K562 (cell line): ENCODE data around the gene RHD. TPM values are rescaled to one million over a fixed set of nuclear protein-coding genes. Genes with fewer than 3 reads are reported as not detected.

Source experiments
- BRD9 ChIP-seq: fragments of 450-650 bp; IDR thresholded peaks from 2 replicates; pipeline ENCODE4 v1.6.1; 2018; ENCODE audit warnings: low read depth; ENCODE audit not compliant: partially characterized antibody
- CREM ChIP-seq: IDR thresholded peaks from 2 replicates; pipeline ENCODE4 v1.6.1; 2014; ENCODE audit warnings: antibody characterized with exemption, low read depth
- CTBP1 ChIP-seq: fragments of 450-650 bp; IDR thresholded peaks from 2 replicates; pipeline ENCODE4 v1.6.1; 2016; ENCODE audit warnings: borderline replicate concordance
- GATA2 ChIP-seq: sonication (generic); formaldehyde crosslinking; IDR thresholded peaks from 2 replicates; pipeline ENCODE4 v1.4.0; 2020; ENCODE audit warnings: mild to moderate bottlenecking, missing genetic modification reagents
- HSF4 ChIP-seq: fragments of 250-450 bp; sonication (Bioruptor Pico); IDR thresholded peaks from 2 replicates; pipeline ENCODE4 v2.1.2; 2022; ENCODE audit warnings: mild to moderate bottlenecking, moderate library complexity, borderline replicate concordance
- KDM4B ChIP-seq, 2 experiments: fragments of 450-650 bp in 1 of 2; sonication (generic) in 1 of 2; IDR thresholded peaks; 2 replicates each; pipeline ENCODE4 v1.6.1; 2016 to 2017; ENCODE audit warnings: borderline replicate concordance in 2 of 2, antibody characterized with exemption in 1 of 2, low read depth in 1 of 2, mild to moderate bottlenecking in 1 of 2
- NUFIP1 ChIP-seq: fragments of 450-650 bp; IDR thresholded peaks from 2 replicates; pipeline ENCODE4 v1.6.1; 2018; ENCODE audit not compliant: partially characterized antibody
- TBP ChIP-seq: optimal IDR thresholded peaks from 2 replicates; pipeline ENCODE3; 2011; ENCODE audit warnings: low read depth, low read length, improper control_type of control experiment
- TRIM24 ChIP-seq, 2 experiments: fragments of 450-650 bp; IDR thresholded peaks; 2 replicates each; pipeline ENCODE4 v1.6.1; 2016
- TSC22D4 ChIP-seq: fragments of 450-650 bp; IDR thresholded peaks from 2 replicates; pipeline ENCODE4 v1.6.1; 2016; ENCODE audit warnings: missing genetic modification characterization, missing biosample characterization, control low read depth
- U2AF1 ChIP-seq: fragments of 200-400 bp; formaldehyde crosslinking; optimal IDR thresholded peaks from 2 replicates; pipeline ENCODE3; 2017; ENCODE audit warnings: mild to moderate bottlenecking, low read depth, low read length, moderate library complexity
- U2AF2 ChIP-seq: fragments of 200-400 bp; formaldehyde crosslinking; optimal IDR thresholded peaks from 2 replicates; pipeline ENCODE3; 2017; ENCODE audit warnings: low read depth, mild to moderate bottlenecking, low read length
- ZNF217 ChIP-seq: sonication (generic); formaldehyde crosslinking; IDR thresholded peaks from 2 replicates; pipeline ENCODE4 v1.8.0; 2022; ENCODE audit warnings: mild to moderate bottlenecking, missing genetic modification reagents
- ZNF431 ChIP-seq: sonication (generic); formaldehyde crosslinking; IDR thresholded peaks from 2 replicates; pipeline ENCODE4 v1.8.0; 2022; ENCODE audit warnings: mild to moderate bottlenecking, missing genetic modification reagents
- ZNF583 ChIP-seq: fragments of 250-450 bp; sonication (Bioruptor Pico); IDR thresholded peaks from 2 replicates; pipeline ENCODE4 v1.4.0; 2020
- ZNF717 ChIP-seq: fragments of 250-450 bp; sonication (Bioruptor Pico); IDR thresholded peaks from 2 replicates; pipeline ENCODE4 v1.5.0; 2021
- ZNF764 ChIP-seq: fragments of 250-450 bp; sonication (Bioruptor Pico); IDR thresholded peaks from 2 replicates; pipeline ENCODE4 v1.4.0; 2020; ENCODE audit warnings: low read depth, mild to moderate bottlenecking, moderate library complexity
- polyA plus RNA-seq, 8 experiments: library from polyadenylated mRNA; depleted of rRNA in 4 of 8; stranded (reverse) in 5 of 8; unstranded in 3 of 8; fragments of >200 nt; fragmentation: Nextera tagmentation in 2 of 8; fragmentation: Illumina TruSeq in 1 of 8; extraction: Ambion mirVana in 2 of 8; extraction: Trizol in 1 of 8; gene quantifications; 2 replicates each; pipeline versions ENCODE4 v1.2.1 to v1.2.3, GENCODE V29; 2011 to 2014; ENCODE audit warnings: inconsistent platforms in 1 of 8, missing spikeins in 1 of 8
- total RNA-seq, 7 experiments: library from RNA; depleted of rRNA in 6 of 7; stranded (reverse); fragments of >200 nt in 6 of 7; fragmentation: Illumina TruSeq in 2 of 7; extraction: Trizol in 2 of 7; gene quantifications; 2 replicates each; pipeline versions ENCODE4 v1.2.1 to v1.2.3, GENCODE V29; 2011 to 2021; ENCODE audit warnings: low replicate concordance in 1 of 7
- TF ChIP-seq, protein P1 (sequence below): fragments of 250-450 bp; sonication (Bioruptor Pico); IDR thresholded peaks from 2 replicates; pipeline ENCODE4 v1.8.0; 2021; ENCODE audit warnings: moderate library complexity, mild to moderate bottlenecking, inconsistent platforms
- TF ChIP-seq, protein P2 (sequence below): sonication (generic); formaldehyde crosslinking; IDR thresholded peaks from 2 replicates; pipeline ENCODE4 v1.8.0; 2022; ENCODE audit warnings: missing genetic modification reagents, mild to moderate bottlenecking, moderate library complexity, borderline replicate concordance
- TF ChIP-seq, protein P3 (sequence below), 3 experiments: fragments of 200-800 bp in 1 of 3; sonication (Bioruptor generic) in 1 of 3; sonication (generic) in 1 of 3; formaldehyde crosslinking in 1 of 3; IDR thresholded peaks; 2 replicates each; pipeline versions ENCODE4 v1.6.1 to v1.8.0; 2016 to 2022; ENCODE audit warnings: mild to moderate bottlenecking in 2 of 3, missing compliant biosample characterization in 2 of 3, missing genetic modification characterization in 2 of 3, missing genetic modification reagents in 1 of 3
- TF ChIP-seq, protein P4 (sequence below), 2 experiments: IDR thresholded peaks; 2 replicates each; pipeline ENCODE4 v1.6.1; 2012; ENCODE audit warnings: improper control_type of control experiment in 2 of 2, low read depth in 2 of 2, low read length in 2 of 2, borderline replicate concordance in 1 of 2

Gene RHD
- total and polyA plus RNA-seq, 9 of the 15 experiments (the other 6 are each of a cell fraction or from before 2014, with no cell fraction given) = 8.8 to 32.4 (median 15.0) TPM

DNA sequence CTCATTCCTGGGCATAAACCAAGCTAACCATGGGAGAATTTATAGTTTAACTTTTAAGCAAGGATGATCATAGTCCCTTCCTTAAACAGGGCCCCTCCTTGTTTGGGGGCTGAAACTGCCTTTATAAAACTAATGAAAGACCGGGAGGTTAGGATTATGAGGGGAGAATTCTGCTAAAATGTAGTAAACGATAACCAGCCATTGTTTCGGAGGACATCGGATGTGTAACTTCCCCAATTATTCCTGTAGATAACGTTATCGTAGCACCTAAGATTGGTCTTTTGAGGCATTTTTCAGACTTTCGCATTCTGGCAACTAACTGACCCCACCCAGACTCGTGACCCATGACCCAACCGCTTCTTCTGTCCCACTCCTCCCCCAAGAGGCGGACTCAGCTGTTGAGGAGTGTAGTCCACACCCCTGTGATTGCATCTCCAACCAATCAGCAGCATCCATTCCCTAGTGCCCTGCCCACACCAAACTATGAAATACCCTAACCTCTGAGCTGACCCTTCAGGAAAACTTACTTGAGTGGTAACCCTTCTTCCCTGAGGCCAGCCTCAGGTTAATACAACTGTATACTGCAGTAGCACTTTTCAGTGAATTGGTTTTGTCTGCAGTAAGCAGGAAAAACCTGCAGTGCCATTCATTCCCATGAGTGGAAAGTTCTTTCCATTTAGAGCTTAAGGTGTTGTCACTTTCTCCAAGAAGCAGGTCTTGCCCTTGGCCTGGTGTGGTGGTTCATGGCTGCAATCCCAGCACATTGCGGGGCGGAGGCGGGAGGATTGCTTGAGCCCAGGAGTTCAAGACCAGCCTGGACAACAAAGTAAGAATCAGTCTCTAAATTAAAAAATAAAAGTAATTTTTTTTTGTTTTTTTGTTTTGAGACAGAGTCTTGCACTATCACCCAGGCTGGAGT, 39.2 kb upstream of the RHD start (continued):
- TF ChIP-seq, protein P1, sequence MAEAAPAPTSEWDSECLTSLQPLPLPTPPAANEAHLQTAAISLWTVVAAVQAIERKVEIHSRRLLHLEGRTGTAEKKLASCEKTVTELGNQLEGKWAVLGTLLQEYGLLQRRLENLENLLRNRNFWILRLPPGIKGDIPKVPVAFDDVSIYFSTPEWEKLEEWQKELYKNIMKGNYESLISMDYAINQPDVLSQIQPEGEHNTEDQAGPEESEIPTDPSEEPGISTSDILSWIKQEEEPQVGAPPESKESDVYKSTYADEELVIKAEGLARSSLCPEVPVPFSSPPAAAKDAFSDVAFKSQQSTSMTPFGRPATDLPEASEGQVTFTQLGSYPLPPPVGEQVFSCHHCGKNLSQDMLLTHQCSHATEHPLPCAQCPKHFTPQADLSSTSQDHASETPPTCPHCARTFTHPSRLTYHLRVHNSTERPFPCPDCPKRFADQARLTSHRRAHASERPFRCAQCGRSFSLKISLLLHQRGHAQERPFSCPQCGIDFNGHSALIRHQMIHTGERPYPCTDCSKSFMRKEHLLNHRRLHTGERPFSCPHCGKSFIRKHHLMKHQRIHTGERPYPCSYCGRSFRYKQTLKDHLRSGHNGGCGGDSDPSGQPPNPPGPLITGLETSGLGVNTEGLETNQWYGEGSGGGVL (CRISPR knock-in tag) = no peak
- TF ChIP-seq TSC22D4 = no peak
- no peak for TF ChIP-seq ZNF583 (CRISPR knock-in tag)
- peak; percentile 54; the same call in 1 of the 2 replicates for TF ChIP-seq GATA2 (CRISPR knock-in tag)
- TF ChIP-seq TRIM24 (IDR thresholded peaks at IDR 0.05) = no peak; a peak in 2 of 4 replicates
- TF ChIP-seq, protein P2, sequence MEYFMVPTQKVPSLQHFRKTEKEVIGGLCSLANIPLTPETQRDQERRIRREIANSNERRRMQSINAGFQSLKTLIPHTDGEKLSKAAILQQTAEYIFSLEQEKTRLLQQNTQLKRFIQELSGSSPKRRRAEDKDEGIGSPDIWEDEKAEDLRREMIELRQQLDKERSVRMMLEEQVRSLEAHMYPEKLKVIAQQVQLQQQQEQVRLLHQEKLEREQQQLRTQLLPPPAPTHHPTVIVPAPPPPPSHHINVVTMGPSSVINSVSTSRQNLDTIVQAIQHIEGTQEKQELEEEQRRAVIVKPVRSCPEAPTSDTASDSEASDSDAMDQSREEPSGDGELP (CRISPR knock-in tag) = peak; percentile 99
- TF ChIP-seq, protein P3, sequence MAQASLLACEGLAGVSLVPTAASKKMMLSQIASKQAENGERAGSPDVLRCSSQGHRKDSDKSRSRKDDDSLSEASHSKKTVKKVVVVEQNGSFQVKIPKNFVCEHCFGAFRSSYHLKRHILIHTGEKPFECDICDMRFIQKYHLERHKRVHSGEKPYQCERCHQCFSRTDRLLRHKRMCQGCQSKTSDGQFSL (CRISPR knock-in tag; IDR thresholded peaks at IDR 0.05) = no peak
- TF ChIP-seq, protein P3 (tag; IDR thresholded peaks at IDR 0.05) = no peak
- TF ChIP-seq CREM = peak; percentile 79
- peak; percentile 77 for TF ChIP-seq CTBP1
- TF ChIP-seq NUFIP1 = no peak
- peak; percentile 95 for TF ChIP-seq BRD9
- no peak for TF ChIP-seq U2AF2
- TF ChIP-seq TBP = peak; percentile 85
- TF ChIP-seq ZNF717 = no peak
- peak; percentile 73; the same call in 1 of the 2 replicates for TF ChIP-seq HSF4 (CRISPR knock-in tag)
- TF ChIP-seq KDM4B (IDR thresholded peaks at IDR 0.05; ENCODE audit: borderline replicate concordance in 2 of 2, low read depth in 1 of 2) = no peak
- TF ChIP-seq ZNF431 (CRISPR knock-in tag) = no peak
- TF ChIP-seq U2AF1 = no peak
- TF ChIP-seq ZNF217 (CRISPR knock-in tag) = no peak
- TF ChIP-seq ZNF764 (CRISPR knock-in tag) = no peak
- TF ChIP-seq, protein P4, sequence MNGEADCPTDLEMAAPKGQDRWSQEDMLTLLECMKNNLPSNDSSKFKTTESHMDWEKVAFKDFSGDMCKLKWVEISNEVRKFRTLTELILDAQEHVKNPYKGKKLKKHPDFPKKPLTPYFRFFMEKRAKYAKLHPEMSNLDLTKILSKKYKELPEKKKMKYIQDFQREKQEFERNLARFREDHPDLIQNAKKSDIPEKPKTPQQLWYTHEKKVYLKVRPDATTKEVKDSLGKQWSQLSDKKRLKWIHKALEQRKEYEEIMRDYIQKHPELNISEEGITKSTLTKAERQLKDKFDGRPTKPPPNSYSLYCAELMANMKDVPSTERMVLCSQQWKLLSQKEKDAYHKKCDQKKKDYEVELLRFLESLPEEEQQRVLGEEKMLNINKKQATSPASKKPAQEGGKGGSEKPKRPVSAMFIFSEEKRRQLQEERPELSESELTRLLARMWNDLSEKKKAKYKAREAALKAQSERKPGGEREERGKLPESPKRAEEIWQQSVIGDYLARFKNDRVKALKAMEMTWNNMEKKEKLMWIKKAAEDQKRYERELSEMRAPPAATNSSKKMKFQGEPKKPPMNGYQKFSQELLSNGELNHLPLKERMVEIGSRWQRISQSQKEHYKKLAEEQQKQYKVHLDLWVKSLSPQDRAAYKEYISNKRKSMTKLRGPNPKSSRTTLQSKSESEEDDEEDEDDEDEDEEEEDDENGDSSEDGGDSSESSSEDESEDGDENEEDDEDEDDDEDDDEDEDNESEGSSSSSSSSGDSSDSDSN (IDR thresholded peaks at IDR 0.05; ENCODE audit: borderline replicate concordance in 1 of 2, low read depth in 2 of 2, low read length in 2 of 2) = no peak
